Islet precursor cell (in vitro differentiated cells): ENCODE data around the gene FAM120A.

Experiments
- DNase-seq: peaks from one replicate; pipeline ENCODE4 v3.0.0-alpha.2; 2018

Gene FAM120A

DNA sequence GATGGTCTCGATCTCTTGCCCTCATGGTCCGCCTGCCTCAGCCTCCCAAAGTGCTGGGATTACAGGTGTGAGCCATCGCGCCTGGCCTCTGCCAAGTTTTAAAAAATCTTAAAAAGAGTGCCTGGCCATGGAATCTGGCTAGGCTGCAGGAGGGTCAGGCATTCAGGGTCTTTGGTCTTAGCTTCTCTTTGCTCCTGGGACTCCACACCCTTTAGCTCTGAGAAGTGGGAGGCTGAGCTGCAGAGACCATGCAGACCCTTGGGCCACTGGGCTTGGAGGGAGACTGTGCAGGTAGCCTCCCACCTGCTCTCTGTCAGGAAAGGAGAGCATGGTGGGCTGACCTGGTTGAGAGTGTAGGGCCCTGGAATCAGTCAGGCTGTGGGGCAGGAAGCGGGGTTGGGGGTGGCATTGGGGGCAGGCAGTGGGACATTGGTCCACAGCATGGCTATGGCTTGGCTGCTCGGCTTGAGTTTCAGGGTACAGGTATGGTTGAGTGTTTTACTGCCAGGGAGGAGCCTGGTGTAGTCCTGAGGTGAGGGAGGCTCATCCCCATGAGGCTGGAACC is 145.7 kb downstream of the FAM120A start:
- no peak for DNase-seq

DNA sequence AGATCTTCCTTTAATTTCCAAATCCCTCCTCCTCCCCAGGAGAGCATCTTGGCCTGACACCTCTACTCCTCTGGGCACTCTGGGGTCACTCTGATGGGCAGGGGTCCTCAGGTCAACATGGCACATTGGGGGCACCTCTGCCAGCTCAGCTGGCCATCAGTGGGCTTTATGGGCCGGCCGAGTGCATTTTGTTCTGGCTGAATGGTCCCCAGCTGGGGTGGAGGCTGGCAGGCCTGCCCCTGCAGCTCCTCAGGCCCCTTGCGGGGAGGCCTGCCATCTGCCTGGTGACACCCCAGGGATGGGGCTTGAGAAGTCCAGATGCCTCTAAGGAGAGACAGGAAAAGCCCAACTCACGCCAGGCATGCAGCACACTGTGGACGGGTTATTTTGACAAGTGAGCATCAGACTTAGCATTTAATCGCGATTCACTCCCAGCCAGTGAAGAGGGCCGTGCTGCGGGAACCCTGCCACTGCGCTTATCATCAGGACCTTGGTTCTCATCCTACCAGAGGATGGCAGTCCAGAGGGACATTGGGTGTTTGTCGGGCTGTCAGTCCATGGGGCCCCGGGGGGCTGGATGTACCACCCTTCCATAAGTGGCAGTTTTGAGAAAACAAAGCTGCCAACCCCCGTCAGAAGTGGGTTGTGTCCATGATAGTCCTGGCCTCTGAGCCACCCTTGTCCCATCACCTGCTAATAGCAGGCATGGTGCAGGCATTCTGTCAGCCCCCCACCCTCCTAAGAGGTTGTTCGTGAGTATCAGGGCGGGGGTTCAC is 146.6 kb downstream of the FAM120A start:
- DNase-seq: peak; percentile 37

GRCh38 chr9:93598647-93599241 is 147.3 kb downstream of the FAM120A start:
- peak; percentile 43 for DNase-seq

DNA sequence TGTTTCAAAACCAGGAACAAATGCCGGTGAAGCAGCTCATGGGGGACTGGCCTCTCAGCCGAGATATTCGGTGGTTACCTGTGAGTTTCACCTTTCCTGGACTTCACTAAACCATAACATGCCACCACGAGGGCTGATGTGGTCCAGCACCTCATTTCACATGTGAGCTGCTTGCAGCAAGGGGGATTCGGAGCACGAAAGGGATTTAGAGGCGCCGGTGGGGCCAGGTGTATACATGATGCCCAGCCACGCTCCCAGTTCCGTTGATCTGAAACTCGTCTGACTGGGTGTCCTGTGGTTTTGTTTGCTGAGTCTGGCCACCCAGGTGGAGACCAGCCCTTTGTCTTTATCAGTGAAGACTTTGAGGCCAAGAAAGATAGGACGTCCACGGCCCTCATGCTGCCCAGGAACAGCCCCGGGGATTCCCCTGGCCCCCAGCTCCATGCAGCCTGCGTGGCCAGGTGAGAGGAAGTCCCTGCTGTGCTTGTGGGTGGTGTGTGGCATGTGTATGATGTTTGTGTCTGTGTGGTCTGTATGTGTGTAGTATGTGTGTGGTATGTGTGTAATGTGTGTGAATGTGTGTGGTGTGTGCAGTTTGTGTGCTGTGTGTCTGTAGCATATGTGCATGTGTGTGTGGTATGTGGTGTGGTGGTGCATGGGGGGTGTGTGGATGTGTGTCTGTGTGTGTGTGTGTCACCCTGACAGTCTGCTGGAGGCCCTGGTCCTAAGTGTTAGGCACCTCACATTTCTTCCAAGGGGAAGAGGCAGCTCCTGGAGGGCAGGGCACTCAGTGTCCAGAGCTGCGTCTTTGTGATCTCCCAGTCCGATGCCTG is 148.3 kb downstream of the FAM120A start:
- peak; percentile 56 for DNase-seq

DNA sequence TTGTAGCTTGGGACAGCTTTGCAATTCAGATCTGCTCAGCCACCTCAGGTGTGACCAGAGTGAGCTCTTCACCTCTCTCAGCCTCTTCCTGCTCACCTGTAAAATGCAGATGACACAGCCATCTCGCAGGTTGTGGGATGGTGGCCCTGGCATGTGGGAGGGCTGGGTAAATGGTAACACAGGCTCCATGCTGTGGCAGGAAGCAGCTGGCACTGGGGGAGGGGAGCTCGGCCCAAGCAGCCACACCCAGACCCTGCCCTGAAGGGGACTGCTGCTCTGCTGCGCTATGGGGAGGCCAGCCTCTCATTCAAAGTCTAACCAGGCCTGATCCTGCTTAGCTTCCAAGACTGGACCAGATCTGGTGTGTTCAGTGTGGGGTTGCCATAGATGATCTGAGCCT is 149.0 kb downstream of the FAM120A start:
- peak; percentile 54 for DNase-seq

DNA sequence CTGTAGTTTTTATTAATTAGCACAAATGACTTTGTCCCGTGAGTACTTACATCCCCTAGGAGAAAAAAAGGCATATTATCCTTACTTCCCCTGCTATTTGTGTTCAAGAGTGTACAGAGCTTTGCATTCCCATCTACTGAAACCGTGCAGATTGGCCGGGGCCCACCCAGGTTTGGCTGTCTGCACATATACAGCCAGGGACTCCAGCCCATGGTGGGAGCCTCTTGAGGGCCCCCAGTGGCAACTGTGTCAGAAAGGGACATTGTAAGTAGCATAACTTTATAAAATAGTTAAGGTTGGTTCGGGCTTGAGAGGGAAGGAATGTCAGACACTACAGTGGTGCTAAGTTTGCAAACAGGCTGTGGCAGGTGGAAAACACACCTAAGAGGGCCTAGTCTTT is 149.6 kb downstream of the FAM120A start:
- peak; percentile 15 for DNase-seq

GRCh38 chr9:93601666-93602065 is 150.2 kb downstream of the FAM120A start:
- peak; percentile 18 for DNase-seq

GRCh38 chr9:93603011-93603410 is 151.5 kb downstream of the FAM120A start:
- DNase-seq: no peak

GRCh38 chr9:93603906-93604326 is 152.4 kb downstream of the FAM120A start:
- DNase-seq: peak; percentile 23

DNA sequence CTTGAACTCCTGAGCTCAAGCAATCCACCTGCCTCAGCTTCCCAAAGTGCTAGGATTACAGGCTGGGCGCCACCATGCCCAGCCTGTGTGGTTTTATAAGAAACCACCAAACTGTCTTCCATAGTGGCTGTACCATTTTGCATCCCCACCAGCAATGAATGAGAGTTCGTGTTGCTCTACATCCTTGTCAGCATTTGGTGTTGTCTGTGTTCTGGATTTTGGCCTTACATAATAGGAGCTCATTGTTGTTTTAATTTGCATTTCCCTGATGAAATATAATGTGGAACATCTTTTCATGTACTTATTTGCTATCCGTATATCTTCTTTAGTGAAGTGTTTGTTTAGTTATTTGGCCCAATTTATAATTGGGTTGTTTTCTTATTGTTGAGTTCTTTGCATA is 154.7 kb downstream of the FAM120A start:
- peak; percentile 7 for DNase-seq

DNA sequence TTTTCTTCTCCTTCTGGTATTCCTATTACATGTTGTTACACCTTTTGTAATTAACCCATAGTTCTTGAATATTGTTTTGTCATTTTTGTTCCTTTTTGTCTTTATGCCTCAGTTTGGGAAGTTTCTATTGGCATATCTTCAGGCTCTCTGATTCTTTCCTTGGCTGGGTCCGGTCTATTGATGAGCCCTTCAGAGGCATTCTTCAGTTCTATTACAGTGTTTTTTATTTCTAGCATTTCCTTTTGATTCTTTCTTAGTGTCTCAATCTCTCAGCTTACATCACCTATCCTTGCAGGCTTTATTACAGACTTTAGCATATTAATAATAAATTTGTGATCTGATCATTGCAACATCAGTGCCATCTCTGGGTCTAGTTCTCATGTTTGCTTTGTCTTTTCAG is 158.7 kb downstream of the FAM120A start:
- DNase-seq: no peak

- no peak for DNase-seq
Measured at GRCh38 chr9:93612052-93612795, 160.7 kb downstream of the FAM120A start.

DNA sequence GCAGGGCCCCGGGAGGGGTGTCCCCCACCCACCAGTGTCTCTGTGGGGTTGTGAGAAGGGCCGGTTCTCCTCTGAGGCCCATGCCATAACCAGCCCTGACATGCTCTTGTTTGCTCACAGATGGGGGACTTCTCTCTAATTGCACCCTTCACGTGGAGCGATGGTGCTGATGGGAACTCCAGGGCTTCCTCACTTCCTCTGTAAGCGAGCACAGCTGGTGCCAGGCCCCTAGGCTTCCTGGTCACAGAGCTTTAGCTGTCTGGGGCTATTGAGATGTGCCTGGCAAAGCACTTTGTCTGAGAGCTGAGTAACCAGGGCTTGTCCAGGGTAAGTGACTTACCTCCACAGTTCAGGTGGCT is 161.3 kb downstream of the FAM120A start:
- peak; percentile 44 for DNase-seq

GRCh38 chr9:93613174-93613573 is 161.7 kb downstream of the FAM120A start:
- no peak for DNase-seq

- DNase-seq: no peak
Measured at GRCh38 chr9:93613791-93614190, 162.3 kb downstream of the FAM120A start.

DNA sequence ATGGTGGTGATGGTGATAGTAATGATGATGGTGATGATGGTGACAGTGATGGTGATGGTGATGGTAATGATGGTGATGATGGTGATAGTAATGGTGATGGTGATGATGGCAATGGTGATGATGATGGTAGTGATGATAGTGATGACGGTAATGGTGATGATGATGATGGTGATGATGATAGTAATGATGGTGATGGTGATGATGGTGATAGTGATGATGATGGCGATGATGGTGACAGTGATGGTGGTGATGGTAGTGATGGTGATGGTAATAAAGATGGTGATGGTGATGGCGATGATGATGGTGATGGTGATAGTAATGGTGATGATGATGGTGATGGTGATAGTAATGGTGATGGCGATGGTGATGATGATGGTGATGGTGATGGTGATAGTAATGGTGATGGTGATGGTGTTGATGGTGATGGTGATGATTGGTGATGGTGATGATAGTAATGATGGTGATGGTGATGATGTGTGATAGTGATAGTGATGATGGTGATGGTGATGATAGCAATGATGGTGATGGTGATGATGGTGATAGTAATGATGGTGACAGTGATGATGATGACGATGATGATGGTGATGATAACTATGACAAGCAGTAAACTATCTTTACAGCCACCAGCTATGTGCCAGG is 163.5 kb downstream of the FAM120A start:
- no peak for DNase-seq
